T-helper 17 cell (primary cell): Measurements from ENCODE around the gene USP31. TPM values are rescaled to one million over a fixed set of nuclear protein-coding genes. Genes with fewer than 3 reads are reported as not detected.

ENCODE experiments used
- ATAC-seq: fragments of 150-1000 bp; cut with Tn5 transposase; 2 replicates; pipeline ENCODE4 v1.10.0; 2021; ENCODE audit warnings: mild to moderate bottlenecking, moderate library complexity
- DNase-seq, 3 donors: peaks; one replicate each; pipeline versions ENCODE4 v3.0.0 to v3.0.0-alpha.2; 2020 to 2021
- H3K9me3 ChIP-seq: one replicate; pipeline ENCODE4 v1.7.0; 2013; ENCODE audit warnings: low read length, mild to moderate bottlenecking; ENCODE audit not compliant: control insufficient read depth, poor library complexity, severe bottlenecking
- H3K27ac Mint-ChIP-seq: one replicate; pipeline ENCODE4 v1.8.0; 2022; ENCODE audit warnings: mild to moderate bottlenecking, moderate library complexity, mixed read lengths
- H3K27me3 Mint-ChIP-seq: one replicate; pipeline ENCODE4 v1.8.0; 2022; ENCODE audit warnings: mixed read lengths
- H3K36me3 Mint-ChIP-seq: one replicate; pipeline ENCODE4 v1.8.0; 2022; ENCODE audit warnings: low read depth, mixed read lengths
- H3K4me1 Mint-ChIP-seq: one replicate; pipeline ENCODE4 v1.8.0; 2022; ENCODE audit warnings: mild to moderate bottlenecking, mixed read lengths
- H3K4me3 Mint-ChIP-seq: one replicate; pipeline ENCODE4 v1.8.0; 2022; ENCODE audit warnings: mild to moderate bottlenecking, moderate library complexity, mixed read lengths
- total RNA-seq, 4 donors: library from RNA in 2 of 4; stranded (reverse) in 2 of 4; gene quantifications; one replicate each; pipeline ENCODE4 v1.2.3 and lab custom pipeline; 2022 to 2026

USP31 gene
- total RNA-seq, 2 donors from 2014 or later, result 3.5 to 7.2 TPM

DNA sequence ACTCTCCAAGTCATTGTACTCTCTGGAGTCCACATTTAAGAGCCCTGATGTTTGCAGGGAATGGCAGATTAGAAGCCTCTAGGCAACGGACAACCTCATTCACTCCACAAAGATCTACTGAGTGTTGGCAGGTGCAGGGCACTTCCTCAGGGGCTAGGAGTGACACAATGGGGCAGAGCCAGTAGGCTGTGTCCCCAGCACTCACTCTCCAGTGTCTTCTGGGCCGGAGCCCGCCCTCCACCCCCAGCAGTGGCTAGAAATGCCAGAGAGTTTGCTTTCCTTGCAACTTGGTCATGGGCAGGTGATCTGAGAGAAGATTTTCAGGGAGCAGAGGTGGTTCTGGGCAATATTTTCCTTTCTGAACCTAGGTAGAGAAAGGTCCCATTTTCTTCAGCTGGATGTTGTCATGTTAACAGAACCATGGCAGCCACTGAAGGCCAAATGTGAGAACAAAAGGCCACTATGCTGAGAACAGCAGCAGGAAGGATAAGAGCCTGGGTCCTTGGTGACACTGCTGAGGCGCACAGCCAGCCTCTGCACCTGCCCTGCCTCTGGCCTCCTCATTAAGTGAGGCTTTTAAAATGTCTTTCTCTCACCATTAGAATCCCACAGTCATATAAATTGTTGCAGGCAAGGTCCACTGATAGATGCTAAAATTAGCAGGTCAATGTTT is 96.2 kb downstream of the USP31 start:
- DNase-seq (no peak), ATAC-seq (no peak)
- no peaks in the 10 kb centered on the region for H3K36me3 Mint-ChIP-seq
- H3K27ac Mint-ChIP-seq, result no peak overlapping the region
- no peaks in the 10 kb centered on the region for H3K4me1 Mint-ChIP-seq
- H3K4me3 Mint-ChIP-seq, result no peak overlapping the region
- H3K9me3 ChIP-seq, result no peaks in the 10 kb centered on the region
- H3K27me3 Mint-ChIP-seq, result peaks cover 51% of the 10 kb centered on the region

- DNase-seq (no peak), ATAC-seq (no peak)
- Mint-ChIP-seq H3K4me1 (no peaks in the 10 kb centered on the region), H3K36me3 (no peaks in the 10 kb centered on the region), H3K27me3 (peaks cover 58% of the 10 kb centered on the region), H3K4me3 (no peak overlapping the region), H3K27ac (no peak overlapping the region)
- no peaks in the 10 kb centered on the region for H3K9me3 ChIP-seq
These were observed 97.0 kb downstream of the USP31 start for GRCh38 chr16:23052221-23052620.

DNA sequence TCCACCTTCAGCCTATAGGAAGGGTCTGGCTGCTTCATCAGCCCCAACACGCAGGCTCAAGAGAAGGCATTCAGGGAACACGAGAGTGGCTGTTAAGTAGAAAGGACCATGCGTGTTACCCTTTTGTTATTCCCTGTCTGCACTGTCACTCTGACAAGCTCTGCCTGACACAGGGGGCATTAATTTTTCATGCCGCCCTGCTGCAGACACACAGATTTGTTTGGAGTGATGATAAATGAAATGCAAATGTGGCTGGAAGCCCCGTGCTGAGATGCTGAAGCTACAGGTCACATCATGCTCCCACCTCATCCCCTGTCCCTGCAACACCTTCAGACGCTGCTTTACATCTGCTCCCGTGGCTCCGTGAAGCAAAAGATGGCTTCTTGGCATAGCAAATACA is 97.7 kb downstream of the USP31 start:
- ATAC-seq, result no peak
- no peaks in the 10 kb centered on the region for H3K36me3 Mint-ChIP-seq
- no peaks in the 10 kb centered on the region for H3K4me1 Mint-ChIP-seq
- H3K4me3 Mint-ChIP-seq, result no peak overlapping the region
- no peaks in the 10 kb centered on the region for H3K9me3 ChIP-seq
- DNase-seq, result no peak
- H3K27ac Mint-ChIP-seq, result no peak overlapping the region
- H3K27me3 Mint-ChIP-seq, result peaks cover 58% of the 10 kb centered on the region

- peaks cover 40% of the 10 kb centered on the region for H3K27me3 Mint-ChIP-seq
- H3K27ac Mint-ChIP-seq, result no peak overlapping the region
- DNase-seq, result no peak
These were observed 101.1 kb downstream of the USP31 start for GRCh38 chr16:23048164-23048563.

GRCh38 chr16:23045025-23045424 is 104.2 kb downstream of the USP31 start:
- DNase-seq (no peak), ATAC-seq (no peak)
- Mint-ChIP-seq H3K27ac (no peak overlapping the region), H3K4me3 (no peak overlapping the region), H3K36me3 (no peaks in the 10 kb centered on the region), H3K27me3 (peaks cover 26% of the 10 kb centered on the region), H3K4me1 (no peaks in the 10 kb centered on the region)
- H3K9me3 ChIP-seq, result peaks cover 6% of the 10 kb centered on the region

More at GRCh38 chr16:23048164-23048563, 101.1 kb downstream of the USP31 start:
- Mint-ChIP-seq H3K36me3 (no peaks in the 10 kb centered on the region), H3K4me1 (no peaks in the 10 kb centered on the region), H3K4me3 (no peak overlapping the region)
- H3K9me3 ChIP-seq, result peaks cover 6% of the 10 kb centered on the region
- ATAC-seq, result no peak

DNA sequence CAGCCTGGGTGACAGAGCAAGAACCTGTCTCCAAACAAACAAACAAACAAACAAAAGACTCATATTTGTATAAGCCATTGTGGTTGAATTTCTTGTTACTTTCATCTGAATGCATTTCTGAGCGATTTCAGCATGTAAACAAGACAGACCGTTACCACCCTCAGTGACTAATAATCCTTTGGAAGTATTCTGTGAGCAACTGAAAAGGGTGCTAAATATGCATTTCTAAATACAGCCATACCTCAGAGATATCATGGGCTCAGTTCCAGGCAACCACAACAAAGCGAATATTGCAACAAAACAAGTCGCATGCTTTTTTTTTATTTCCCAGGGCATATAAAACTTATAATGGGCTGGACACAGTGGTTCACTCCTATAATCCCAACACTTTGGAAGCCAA is 109.0 kb downstream of the USP31 start:
- H3K4me3 Mint-ChIP-seq, result no peak overlapping the region
- peaks cover 4% of the 10 kb centered on the region for H3K9me3 ChIP-seq
- H3K27me3 Mint-ChIP-seq, result peaks cover 5% of the 10 kb centered on the region
- no peak for ATAC-seq
- no peaks in the 10 kb centered on the region for H3K4me1 Mint-ChIP-seq
- no peak for DNase-seq
- no peaks in the 10 kb centered on the region for H3K36me3 Mint-ChIP-seq
- H3K27ac Mint-ChIP-seq, result no peak overlapping the region

GRCh38 chr16:23039118-23039517 is 110.1 kb downstream of the USP31 start:
- no peak for DNase-seq
- H3K36me3 Mint-ChIP-seq, result no peaks in the 10 kb centered on the region
- no peak overlapping the region for H3K27ac Mint-ChIP-seq
- no peak for ATAC-seq
- H3K4me3 Mint-ChIP-seq, result no peak overlapping the region
- peaks cover 5% of the 10 kb centered on the region for H3K27me3 Mint-ChIP-seq
- H3K4me1 Mint-ChIP-seq, result no peaks in the 10 kb centered on the region
- no peaks in the 10 kb centered on the region for H3K9me3 ChIP-seq

DNA sequence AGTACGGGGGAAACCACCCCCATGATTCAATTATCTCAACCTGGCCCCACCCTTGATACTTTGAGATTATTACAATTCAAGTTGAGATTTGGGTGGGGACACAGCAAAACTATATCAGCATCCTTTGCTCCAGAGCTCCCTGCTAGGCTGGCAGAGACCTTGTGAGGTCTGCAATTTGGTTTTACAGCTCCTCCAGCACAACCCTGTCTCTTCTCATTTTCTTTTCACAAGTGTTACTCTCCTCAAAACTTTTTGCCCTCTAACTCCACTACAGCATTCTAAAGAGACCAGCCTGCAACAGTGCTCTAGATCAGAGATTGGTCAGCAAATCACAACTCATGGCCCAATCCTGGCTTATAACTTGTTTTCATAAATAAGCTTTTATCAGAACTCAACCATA is 114.0 kb downstream of the USP31 start:
- Mint-ChIP-seq H3K27me3 (peaks cover 10% of the 10 kb centered on the region), H3K36me3 (no peaks in the 10 kb centered on the region)

DNA sequence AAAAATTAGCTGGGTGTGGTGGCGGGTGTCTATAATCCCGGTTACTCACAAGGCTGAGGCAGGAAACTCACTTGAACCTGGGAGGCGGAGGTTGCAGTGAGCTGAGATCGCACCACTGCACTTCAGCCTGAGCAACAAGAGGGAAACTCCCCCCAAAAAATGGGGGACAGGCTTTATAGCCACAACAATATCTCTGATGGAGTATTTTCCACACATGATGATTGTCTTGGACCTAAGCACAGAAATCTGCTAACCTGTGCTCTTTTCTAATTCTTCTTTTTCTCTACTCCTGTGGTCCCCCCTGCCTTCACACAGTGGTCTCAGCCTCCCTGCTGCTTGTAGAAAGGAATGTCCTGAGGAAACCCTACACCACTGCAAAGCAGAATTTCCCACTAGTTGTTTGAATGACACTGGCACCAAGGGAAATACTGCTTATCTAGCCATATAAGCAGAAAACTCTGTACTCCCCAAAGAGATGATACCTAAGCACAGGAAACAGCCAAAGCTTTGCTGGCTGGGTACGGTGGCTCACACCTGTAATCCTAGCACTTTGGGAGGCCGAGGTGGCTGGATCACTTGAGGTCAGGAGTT is 117.6 kb downstream of the USP31 start:
- Mint-ChIP-seq H3K36me3 (no peaks in the 10 kb centered on the region), H3K4me3 (no peak overlapping the region), H3K27me3 (peaks cover 19% of the 10 kb centered on the region), H3K27ac (no peak overlapping the region), H3K4me1 (no peaks in the 10 kb centered on the region)
- ATAC-seq (no peak), DNase-seq (no peak)
- H3K9me3 ChIP-seq, result no peaks in the 10 kb centered on the region

More for the DNA sequence above, 114.0 kb downstream of the USP31 start:
- ATAC-seq (no peak), DNase-seq (no peak)
- H3K9me3 ChIP-seq, result no peaks in the 10 kb centered on the region
- Mint-ChIP-seq H3K4me1 (no peaks in the 10 kb centered on the region), H3K4me3 (no peak overlapping the region), H3K27ac (no peak overlapping the region)

GRCh38 chr16:23029733-23030420 is 119.4 kb downstream of the USP31 start:
- Mint-ChIP-seq H3K36me3 (no peaks in the 10 kb centered on the region), H3K27ac (no peak overlapping the region), H3K4me1 (no peaks in the 10 kb centered on the region), H3K4me3 (no peak overlapping the region), H3K27me3 (peaks cover 19% of the 10 kb centered on the region)
- ATAC-seq (no peak), DNase-seq (no peak)
- no peaks in the 10 kb centered on the region for H3K9me3 ChIP-seq

GRCh38 chr16:23027386-23027785 is 121.9 kb downstream of the USP31 start:
- no peaks in the 10 kb centered on the region for H3K4me1 Mint-ChIP-seq
- no peak overlapping the region for H3K27ac Mint-ChIP-seq
- peaks cover 40% of the 10 kb centered on the region for H3K27me3 Mint-ChIP-seq
- H3K9me3 ChIP-seq, result no peaks in the 10 kb centered on the region
- H3K4me3 Mint-ChIP-seq, result no peak overlapping the region
- H3K36me3 Mint-ChIP-seq, result no peaks in the 10 kb centered on the region
- DNase-seq (no peak), ATAC-seq (no peak)

- no peaks in the 10 kb centered on the region for H3K4me1 Mint-ChIP-seq
These were observed 122.4 kb downstream of the USP31 start for GRCh38 chr16:23026784-23027362.

GRCh38 chr16:23025692-23026307 is 123.5 kb downstream of the USP31 start:
- H3K36me3 Mint-ChIP-seq, result no peaks in the 10 kb centered on the region
- ATAC-seq, result no peak
- no peaks in the 10 kb centered on the region for H3K4me1 Mint-ChIP-seq
- H3K27me3 Mint-ChIP-seq, result peaks cover 39% of the 10 kb centered on the region
- no peak overlapping the region for H3K27ac Mint-ChIP-seq
- H3K9me3 ChIP-seq, result no peaks in the 10 kb centered on the region
- H3K4me3 Mint-ChIP-seq, result no peak overlapping the region
- no peak for DNase-seq

More at GRCh38 chr16:23026784-23027362, 122.4 kb downstream of the USP31 start:
- DNase-seq, result no peak
- no peaks in the 10 kb centered on the region for H3K9me3 ChIP-seq
- no peak overlapping the region for H3K4me3 Mint-ChIP-seq
- H3K27me3 Mint-ChIP-seq, result peaks cover 43% of the 10 kb centered on the region
- ATAC-seq, result no peak
- no peak overlapping the region for H3K27ac Mint-ChIP-seq
- H3K36me3 Mint-ChIP-seq, result no peaks in the 10 kb centered on the region
